IMR-90 (cell line): ENCODE results near the gene ZNF813. TPM values are rescaled to one million over a fixed set of nuclear protein-coding genes. Genes with fewer than 3 reads are reported as not detected.
A peak's percentile ranks its signal among the peaks of the same experiment; 100 is the strongest.
"Not testable (repeated sequence)": the region's sequence is repeated elsewhere in the genome, so short reads cannot be mapped to it uniquely, and the experiment has no call there.

Experiments
- ATAC-seq: fragments of 200-7000 bp; cut with Tn5 transposase; 2 replicates; pipeline ENCODE4 v1.9.1; 2020; ENCODE audit warnings: low read depth, mild to moderate bottlenecking, moderate library complexity
- BruUV-seq: library from RNA; stranded (reverse); fragments of 400-500 nt; replicated peaks from 2 replicates; lab custom pipeline; 2021; lab: Mats Ljungman, UMichigan
- CTCF ChIA-PET: fragments of 300-600 bp; formaldehyde crosslinking; extraction: SDS; loops from one replicate; lab custom pipeline; 2021; ENCODE audit warnings: antibody characterized with exemption; lab: Yijun Ruan, JAX
- POLR2A ChIA-PET: fragments of 300-600 bp; sonication (Branson Sonifier 250); formaldehyde crosslinking; loops from one replicate; lab custom pipeline; 2022; ENCODE audit warnings: antibody characterized with exemption; ENCODE audit not compliant: unreplicated experiment; lab: Charles Lee
- DNase-seq: peaks from one replicate; pipeline ENCODE4 v3.0.0; 2013
- H2AFZ ChIP-seq: replicated peaks from 2 replicates; pipeline ENCODE3; 2013; ENCODE audit warnings: low read length, mild to moderate bottlenecking; ENCODE audit not compliant: poor library complexity
- H2AK5ac ChIP-seq: 2 replicates; pipeline ENCODE4 v1.6.1; 2013; ENCODE audit warnings: low read depth, low read length, inconsistent platforms
- H2AK9ac ChIP-seq: replicated peaks from 2 replicates; pipeline ENCODE3; 2013; ENCODE audit warnings: mild to moderate bottlenecking, low read depth, low read length, moderate library complexity; ENCODE audit not compliant: poor library complexity
- H2BK120ac ChIP-seq: 2 replicates; pipeline ENCODE4 v1.6.1; 2013; ENCODE audit warnings: low read depth, low read length, inconsistent platforms
- H2BK15ac ChIP-seq: 3 replicates; pipeline ENCODE4 v1.6.1; 2013; ENCODE audit warnings: low read depth, low read length, inconsistent platforms
- H2BK20ac ChIP-seq: 2 replicates; pipeline ENCODE4 v1.6.1; 2013; ENCODE audit warnings: low read depth, mild to moderate bottlenecking, inconsistent platforms, low read length, moderate library complexity
- H2BK5ac ChIP-seq: 2 replicates; pipeline ENCODE4 v1.6.1; 2013; ENCODE audit warnings: mild to moderate bottlenecking, low read depth, low read length, inconsistent platforms; ENCODE audit not compliant: poor library complexity, severe bottlenecking
- H3K14ac ChIP-seq: replicated peaks from 2 replicates; pipeline ENCODE4 v1.6.1; 2013; ENCODE audit warnings: low read depth, low read length, inconsistent platforms
- H3K18ac ChIP-seq: 2 replicates; pipeline ENCODE4 v1.6.1; 2013; ENCODE audit warnings: low read depth, low read length, control low read depth
- H3K23ac ChIP-seq: 2 replicates; pipeline ENCODE4 v1.6.1; 2013; ENCODE audit warnings: low read depth, low read length, inconsistent platforms
- H3K27ac ChIP-seq: 2 replicates; pipeline ENCODE4 v1.5.1; 2013; ENCODE audit warnings: mild to moderate bottlenecking, control low read depth, low read length; ENCODE audit not compliant: insufficient read depth
- H3K27me3 ChIP-seq: 2 replicates; pipeline ENCODE4 v1.6.1; 2013; ENCODE audit warnings: low read length; ENCODE audit not compliant: control insufficient read depth, insufficient read depth
- H3K36me3 ChIP-seq: 2 replicates; pipeline ENCODE4 v1.6.1; 2013; ENCODE audit warnings: low read length, mixed read lengths; ENCODE audit not compliant: control insufficient read depth, insufficient read depth
- H3K4ac ChIP-seq: 2 replicates; pipeline ENCODE4 v1.6.1; 2013; ENCODE audit warnings: low read depth, low read length, inconsistent platforms
- H3K4me1 ChIP-seq: 2 replicates; pipeline ENCODE4 v1.6.1; 2013; ENCODE audit warnings: low read length, mixed read lengths; ENCODE audit not compliant: control insufficient read depth, insufficient read depth
- H3K4me2 ChIP-seq: 2 replicates; pipeline ENCODE4 v1.6.1; 2013; ENCODE audit warnings: low read depth, mild to moderate bottlenecking, control low read depth, low read length, moderate library complexity
- H3K4me3 ChIP-seq: 2 replicates; pipeline ENCODE4 v1.5.1; 2013; ENCODE audit warnings: low read depth, mild to moderate bottlenecking, control low read depth, low read length, moderate library complexity; ENCODE audit not compliant: insufficient read depth
- H3K56ac ChIP-seq: 2 replicates; pipeline ENCODE4 v1.6.1; 2013; ENCODE audit warnings: low read length, inconsistent platforms; ENCODE audit not compliant: insufficient read depth; ENCODE audit errors: extremely low read depth
- H3K79me1 ChIP-seq, 2 experiments: 2 replicates each; pipeline ENCODE4 v1.6.1; 2013; ENCODE audit warnings: low read length in 2 of 2, inconsistent platforms in 1 of 2, low read depth in 1 of 2
- H3K9ac ChIP-seq: 2 replicates; pipeline ENCODE4 v1.6.1; 2013; ENCODE audit warnings: low read depth, low read length, control low read depth
- H3K9me1 ChIP-seq: 2 replicates; pipeline ENCODE4 v1.6.1; 2013; ENCODE audit warnings: low read length, inconsistent platforms; ENCODE audit not compliant: insufficient read depth
- H3K9me3 ChIP-seq: 2 replicates; pipeline ENCODE4 v1.6.1; 2013; ENCODE audit warnings: low read length; ENCODE audit not compliant: control insufficient read depth, insufficient read depth
- H4K20me1 ChIP-seq: 2 replicates; pipeline ENCODE4 v1.6.1; 2013; ENCODE audit warnings: low read length, inconsistent platforms; ENCODE audit not compliant: insufficient read depth
- H4K5ac ChIP-seq: 2 replicates; pipeline ENCODE4 v1.6.1; 2013; ENCODE audit warnings: mild to moderate bottlenecking, low read depth, low read length, control low read depth
- H4K8ac ChIP-seq, 2 experiments: 2 replicates each; pipeline ENCODE4 v1.6.1; 2013; ENCODE audit warnings: low read depth in 2 of 2, low read length in 2 of 2, control low read depth in 1 of 2, inconsistent platforms in 1 of 2
- H4K91ac ChIP-seq: 2 replicates; pipeline ENCODE4 v1.6.1; 2013; ENCODE audit warnings: low read depth, low read length, inconsistent platforms; ENCODE audit not compliant: insufficient read depth
- WGBS, 2 experiments: methylation state at CpG; one replicate each; pipeline versions ENCODE4 v1.1.5 to v1.1.7; 2013; ENCODE audit warnings: missing lambda C conversion rate in 2 of 2; ENCODE audit not compliant: insufficient read length in 1 of 2; ENCODE audit errors: extremely low coverage in 2 of 2; 5-methylcytosine and 5-hydroxymethylcytosine counted together
- dilution Hi-C: fragments of 300-500 bp; cut with HindIII; formaldehyde crosslinking; loops from one replicate; pipeline ENCODE4 v1.14.3; 2018; ENCODE audit warnings: low sequenced_read_pairs; ENCODE audit not compliant: unreplicated experiment
- in situ Hi-C: fragments of 300-500 bp; cut with MboI; formaldehyde crosslinking; loops from 3 replicates; pipeline ENCODE4 v1.14.3; 2019; ENCODE audit warnings: low sequenced_read_pairs, inconsistent platforms, mixed read lengths
- intact Hi-C: fragments of 100-400 bp; cut with micrococcal nuclease; formaldehyde crosslinking; loops from 2 replicates; pipeline ENCODE4 v1.10.0; 2022
- polyA plus RNA-seq, 3 experiments: library from polyadenylated mRNA; depleted of rRNA; stranded (reverse); fragments of >200 nt; gene quantifications; 2 replicates each; pipeline ENCODE4 v1.2.3, GENCODE V29; 2012; ENCODE audit warnings: low replicate concordance in 1 of 3
- total RNA-seq: library from RNA; depleted of rRNA; stranded (reverse); fragments of >200 nt; gene quantifications from 2 replicates; pipeline ENCODE4 v1.2.3, GENCODE V29; 2012

ZNF813 gene
- total and polyA plus RNA-seq, 2 of the 4 experiments (the other 2 are of a cell fraction), result 0.82 to 3.4 TPM

- BruUV-seq, POLR2A ChIA-PET, H3K36me3 ChIP-seq, CTCF ChIA-PET, intact Hi-C loops, H3K18ac ChIP-seq, H3K27me3 ChIP-seq, H3K27ac ChIP-seq, H2BK20ac ChIP-seq, H3K56ac ChIP-seq, H4K8ac ChIP-seq, H3K14ac ChIP-seq, H4K5ac ChIP-seq, H2BK15ac ChIP-seq, dilution Hi-C loops, H4K91ac ChIP-seq, H2BK120ac ChIP-seq, H4K20me1 ChIP-seq, H3K79me1 ChIP-seq, H2AK9ac ChIP-seq, H3K23ac ChIP-seq, H3K4ac ChIP-seq, H2AK5ac ChIP-seq, H3K4me1 ChIP-seq, H2BK5ac ChIP-seq, in situ Hi-C loops, H3K9me1 ChIP-seq, H3K9me3 ChIP-seq: not testable (repeated sequence)
- peak overlapping the region; percentile 18 for H3K4me3 ChIP-seq
- peak overlapping the region; percentile 53; the same call in 1 of the 2 replicates for H3K9ac ChIP-seq
- peak overlapping the region; percentile 86 for H2AFZ ChIP-seq
- WGBS, 2 experiments, result no CpG with 5 or more reads among the region's 13 CpGs
- ATAC-seq, result peak; percentile 83
- DNase-seq, result peak; percentile 13
- peak overlapping the region; percentile 84 for H3K4me2 ChIP-seq
Observed at GRCh38 chr19:53504365-53504703, 36.8 kb downstream of the ZNF813 start.
